Panc1 (cell line): ENCODE measurements around the gene GPR37L1. TPM values are rescaled to one million over a fixed set of nuclear protein-coding genes. Genes with fewer than 3 reads are reported as not detected.

Experiments
- ATAC-seq: fragments of 200-7000 bp; cut with Tn5 transposase; 2 replicates; pipeline ENCODE4 v1.9.1; 2020; ENCODE audit warnings: mild to moderate bottlenecking, moderate library complexity
- BruUV-seq: library from RNA; stranded (reverse); fragments of 400-500 nt; replicated peaks from 2 replicates; lab custom pipeline; 2021; lab: Mats Ljungman, UMichigan
- CTCF ChIA-PET: fragments of 300-600 bp; sonication (Branson Sonifier 250); formaldehyde crosslinking; loops from one replicate; lab custom pipeline; 2022; ENCODE audit warnings: antibody characterized with exemption; lab: Charles Lee
- POLR2A ChIA-PET: fragments of 300-600 bp; sonication (Branson Sonifier 250); formaldehyde crosslinking; loops from one replicate; lab custom pipeline; 2022; ENCODE audit warnings: antibody characterized with exemption; lab: Charles Lee
- DNase-seq: peaks from one replicate; pipeline ENCODE4 v3.0.0-alpha.2; 2010; ENCODE audit warnings: low read depth, low spot score
- H3K27ac ChIP-seq: 2 replicates; pipeline ENCODE4 v1.5.1; 2011; ENCODE audit warnings: mild to moderate bottlenecking, low read length, inconsistent platforms
- H3K27me3 ChIP-seq: fragments of 200-500 bp; sonication (Bioruptor generic); 2 replicates; pipeline ENCODE4 v1.6.0; 2014; ENCODE audit warnings: low read length, inconsistent platforms; ENCODE audit not compliant: control insufficient read depth, insufficient read depth
- H3K36me3 ChIP-seq: fragments of 200-500 bp; sonication (Bioruptor generic); 2 replicates; pipeline ENCODE4 v1.5.1; 2014; ENCODE audit warnings: inconsistent platforms, mild to moderate bottlenecking, low read length, moderate library complexity; ENCODE audit not compliant: control insufficient read depth, insufficient read depth
- H3K4me1 ChIP-seq: 2 replicates; pipeline ENCODE4 v1.5.1; 2011; ENCODE audit warnings: inconsistent platforms, mild to moderate bottlenecking, low read length, moderate library complexity; ENCODE audit not compliant: control insufficient read depth, insufficient read depth
- H3K4me3 ChIP-seq, 2 experiments: 2 replicates each; pipeline ENCODE4 v1.5.1; 2011 to 2012; ENCODE audit warnings: low read depth in 2 of 2, low read length in 2 of 2, mild to moderate bottlenecking in 2 of 2, inconsistent platforms in 1 of 2, moderate library complexity in 1 of 2
- H3K9me3 ChIP-seq: fragments of 200-500 bp; sonication (Bioruptor generic); 2 replicates; pipeline ENCODE4 v1.5.1; 2014; ENCODE audit warnings: low read depth, mild to moderate bottlenecking, inconsistent platforms, low read length, moderate library complexity; ENCODE audit not compliant: control insufficient read depth, insufficient read depth
- CTCF ChIP-seq: fragments of 450-650 bp; IDR thresholded peaks from 2 replicates; pipeline ENCODE4 v1.5.1; 2017; ENCODE audit warnings: mild to moderate bottlenecking
- POLR2AphosphoS5 ChIP-seq: IDR thresholded peaks from 2 replicates; pipeline ENCODE4 v1.6.1; 2012; ENCODE audit warnings: mild to moderate bottlenecking, low read depth, low read length, moderate library complexity
- REST ChIP-seq, 2 experiments: IDR thresholded peaks; 2 replicates each; pipeline ENCODE4 v1.6.1; 2011 to 2012; ENCODE audit warnings: low read depth in 2 of 2, control low read depth in 1 of 2, low read length in 1 of 2, mild to moderate bottlenecking in 1 of 2, moderate library complexity in 1 of 2; ENCODE audit not compliant: insufficient read depth in 1 of 2
- SIN3A ChIP-seq: IDR thresholded peaks from 2 replicates; pipeline ENCODE4 v1.6.1; 2012; ENCODE audit warnings: low read depth, mild to moderate bottlenecking, low read length, moderate library complexity, borderline replicate concordance; ENCODE audit not compliant: insufficient read depth
- TCF7L2 ChIP-seq: IDR thresholded peaks from 2 replicates; pipeline ENCODE4 v1.6.1; 2011; ENCODE audit warnings: mild to moderate bottlenecking, low read depth, low read length, inconsistent platforms
- in situ Hi-C: cut with HindIII; loops from 2 replicates; pipeline ENCODE4 v1.10.0; 2016; ENCODE audit warnings: low sequenced_read_pairs, low pct_unique_long_range_greater_than_20kb
- intact Hi-C: fragments of 100-400 bp; cut with micrococcal nuclease; formaldehyde crosslinking; loops from one replicate; pipeline ENCODE4 v1.10.0; 2022; ENCODE audit not compliant: unreplicated experiment
- total RNA-seq: library from RNA; stranded (reverse); gene quantifications from one replicate; pipeline ENCODE4 v1.2.1, GENCODE V29; 2021; ENCODE audit not compliant: unreplicated experiment

Gene GPR37L1
- total RNA-seq, 1 experiment from 2014 or later, result 0.44 TPM

- no peak overlapping the region for H3K4me3 ChIP-seq
- ChIA-PET POLR2A (no interaction called here), CTCF (no interaction called here)
- H3K9me3 ChIP-seq, result no peaks in the 10 kb centered on the region
- intact Hi-C loops, result no loop called here
- H3K27ac ChIP-seq, result no peak overlapping the region
- TF ChIP-seq SIN3A (no peak), TCF7L2 (no peak), CTCF (no peak), POLR2AphosphoS5 (no peak), REST (IDR thresholded peaks at IDR 0.05; ENCODE audit: insufficient read depth in 1 of 2, low read depth in 2 of 2, low read length in 1 of 2) (no peak)
- H3K36me3 ChIP-seq, result no peaks in the 10 kb centered on the region
- no TSS peak for BruUV-seq
- DNase-seq (no peak), ATAC-seq (no peak)
- in situ Hi-C loops, result no loop called here
- H3K27me3 ChIP-seq, result no peaks in the 10 kb centered on the region
- no peaks in the 10 kb centered on the region for H3K4me1 ChIP-seq
Observed at GRCh38 chr1:202167708-202168415, 45.1 kb downstream of the GPR37L1 start.

GRCh38 chr1:202168861-202169260 lies 46.1 kb downstream of the GPR37L1 start:
- H3K4me1 ChIP-seq, result no peaks in the 10 kb centered on the region
- ATAC-seq (no peak), DNase-seq (no peak)
- no peaks in the 10 kb centered on the region for H3K9me3 ChIP-seq
- in situ Hi-C loops, result no loop called here
- no peaks in the 10 kb centered on the region for H3K27me3 ChIP-seq
- CTCF ChIA-PET, result no interaction called here
- no peak overlapping the region for H3K4me3 ChIP-seq
- no peaks in the 10 kb centered on the region for H3K36me3 ChIP-seq
- TF ChIP-seq CTCF (no peak), REST (IDR thresholded peaks at IDR 0.05; ENCODE audit: insufficient read depth in 1 of 2, low read depth in 2 of 2, low read length in 1 of 2) (no peak), POLR2AphosphoS5 (no peak), SIN3A (no peak)
- BruUV-seq, result no TSS peak
- intact Hi-C loops, result no loop called here
- no peak overlapping the region for H3K27ac ChIP-seq
- POLR2A ChIA-PET, result no interaction called here
